ENCODE data around the gene LLPH.
A peak's percentile ranks its signal among the peaks of the same experiment; 100 is the strongest.

LLPH gene

GRCh38 chr12:66141299-66141698 is 10.7 kb upstream of the LLPH start:
- DNase-seq, result no peak

GRCh38 chr12:66140731-66141130 is 10.2 kb upstream of the LLPH start:
- DNase-seq, result peak; percentile 22

GRCh38 chr12:66139328-66139727 is 8.8 kb upstream of the LLPH start:
- DNase-seq, result no peak

- DNase-seq, result no peak
Measured at GRCh38 chr12:66137937-66138336, 7.4 kb upstream of the LLPH start.

GRCh38 chr12:66132408-66132807 is 1.9 kb upstream of the LLPH start:
- no peak for DNase-seq

- DNase-seq, result no peak
Measured at GRCh38 chr12:66131067-66131688, 628 bp upstream of the LLPH start.

GRCh38 chr12:66129934-66130266 is 650 bp downstream of the LLPH start:
- DNase-seq, result no peak

- no peak for DNase-seq
Measured at GRCh38 chr12:66127650-66128049, 2.9 kb downstream of the LLPH start.

- DNase-seq, result no peak
Measured at GRCh38 chr12:66120477-66120876, 10.1 kb downstream of the LLPH start.

GRCh38 chr12:66119870-66120241 is 10.7 kb downstream of the LLPH start:
- DNase-seq, result peak; percentile 53

- peak; percentile 53 for DNase-seq
Measured at GRCh38 chr12:66119229-66119869, 11.2 kb downstream of the LLPH start.

- DNase-seq, result no peak
Measured at GRCh38 chr12:66118240-66118891, 12.2 kb downstream of the LLPH start.

GRCh38 chr12:66117242-66117641 is 13.3 kb downstream of the LLPH start:
- DNase-seq, result no peak

GRCh38 chr12:66115071-66115600 is 15.4 kb downstream of the LLPH start:
- DNase-seq, result no peak

GRCh38 chr12:66113471-66113870 is 17.1 kb downstream of the LLPH start:
- DNase-seq, result no peak

GRCh38 chr12:66111605-66112004 is 18.9 kb downstream of the LLPH start:
- DNase-seq, result no peak

GRCh38 chr12:66109056-66109455 is 21.5 kb downstream of the LLPH start:
- DNase-seq, result no peak

GRCh38 chr12:66108386-66108785 is 22.2 kb downstream of the LLPH start:
- DNase-seq, result no peak

- peak; percentile 97 for DNase-seq
Measured at GRCh38 chr12:66107451-66107915, 23.1 kb downstream of the LLPH start.

GRCh38 chr12:66103016-66103913 is 27.3 kb downstream of the LLPH start:
- peak; percentile 14 for DNase-seq

- no peak for DNase-seq
Measured at GRCh38 chr12:66092559-66093269, 37.8 kb downstream of the LLPH start.

GRCh38 chr12:66090157-66090556 is 40.4 kb downstream of the LLPH start:
- DNase-seq, result no peak
